HepG2 (cell line): ENCODE data around the gene EPB41L2. TPM values are rescaled to one million over a fixed set of nuclear protein-coding genes. Genes with fewer than 3 reads are reported as not detected.

ENCODE experiments used
- ATF6 ChIP-seq: sonication (generic); formaldehyde crosslinking; conservative IDR thresholded peaks from 2 replicates; pipeline ENCODE4 v1.4.0; 2020; ENCODE audit warnings: missing genetic modification reagents
- BRCA1 ChIP-seq: sonication (generic); formaldehyde crosslinking; IDR thresholded peaks from 2 replicates; pipeline ENCODE4 v1.4.0; 2020; ENCODE audit warnings: missing genetic modification reagents
- CEBPB ChIP-seq: IDR thresholded peaks from 2 replicates; pipeline ENCODE4 v1.6.1; 2011; ENCODE audit warnings: low read depth, low read length, improper control_type of control experiment, borderline replicate concordance
- CEBPG ChIP-seq: IDR thresholded peaks from 2 replicates; pipeline ENCODE4 v1.6.1; 2016
- FOXP4 ChIP-seq: sonication (generic); formaldehyde crosslinking; IDR thresholded peaks from 2 replicates; pipeline ENCODE4 v1.4.0; 2020; ENCODE audit warnings: missing genetic modification reagents
- HNF4G ChIP-seq, 2 experiments: sonication (generic) in 1 of 2; formaldehyde crosslinking in 1 of 2; IDR thresholded peaks; 2 replicates each; pipeline versions ENCODE4 v1.4.0 to v1.6.1; 2011 to 2020; ENCODE audit warnings: borderline replicate concordance in 2 of 2, low read depth in 2 of 2, mild to moderate bottlenecking in 2 of 2, low read length in 1 of 2, missing genetic modification reagents in 1 of 2, moderate library complexity in 1 of 2
- HNRNPUL1 ChIP-seq: fragments of 200-400 bp; formaldehyde crosslinking; IDR thresholded peaks from 2 replicates; pipeline ENCODE4 v1.6.1; 2017; ENCODE audit warnings: low read depth, mild to moderate bottlenecking, low read length, moderate library complexity
- ISL2 ChIP-seq: sonication (generic); formaldehyde crosslinking; IDR thresholded peaks from 2 replicates; pipeline ENCODE4 v1.5.0; 2020; ENCODE audit warnings: missing genetic modification reagents
- KAT7 ChIP-seq: IDR thresholded peaks from 2 replicates; pipeline ENCODE4 v1.6.1; 2018; ENCODE audit warnings: borderline replicate concordance, missing compliant biosample characterization
- MAF1 ChIP-seq: sonication (generic); formaldehyde crosslinking; IDR thresholded peaks from 2 replicates; pipeline ENCODE4 v1.5.0; 2020; ENCODE audit warnings: missing genetic modification reagents, borderline replicate concordance
- POLR2A ChIP-seq, 2 experiments: IDR thresholded peaks; 2 replicates each; pipeline ENCODE4 v1.6.1; 2011; ENCODE audit warnings: low read depth in 2 of 2, low read length in 2 of 2, mild to moderate bottlenecking in 1 of 2, moderate library complexity in 1 of 2; ENCODE audit not compliant: insufficient read depth in 1 of 2
- POLR2AphosphoS5 ChIP-seq: IDR thresholded peaks from 2 replicates; pipeline ENCODE4 v1.6.1; 2012; ENCODE audit warnings: low read depth, low read length
- POLR2G ChIP-seq: fragments of 200-400 bp; formaldehyde crosslinking; IDR thresholded peaks from 2 replicates; pipeline ENCODE4 v1.6.1; 2018; ENCODE audit warnings: mild to moderate bottlenecking, low read depth, low read length, moderate library complexity
- PRMT3 ChIP-seq: sonication (generic); formaldehyde crosslinking; IDR thresholded peaks from 2 replicates; pipeline ENCODE4 v1.8.1; 2022; ENCODE audit warnings: low read depth, mild to moderate bottlenecking, moderate library complexity, missing genetic modification reagents, borderline replicate concordance
- ZFP37 ChIP-seq: sonication (generic); formaldehyde crosslinking; IDR thresholded peaks from 2 replicates; pipeline ENCODE4 v1.4.0; 2020; ENCODE audit warnings: missing genetic modification reagents, borderline replicate concordance
- ZNF180 ChIP-seq: sonication (generic); formaldehyde crosslinking; IDR thresholded peaks from 2 replicates; pipeline ENCODE4 v1.4.0; 2020; ENCODE audit warnings: low read depth, missing genetic modification reagents, borderline replicate concordance
- ZNF235 ChIP-seq: sonication (generic); formaldehyde crosslinking; IDR thresholded peaks from 2 replicates; pipeline ENCODE4 v1.8.1; 2023; ENCODE audit warnings: mild to moderate bottlenecking, missing genetic modification reagents, borderline replicate concordance
- polyA plus RNA-seq, 8 experiments: library from polyadenylated mRNA; depleted of rRNA in 3 of 8; stranded (reverse) in 7 of 8; unstranded in 1 of 8; fragments of >200 nt; fragmentation: Illumina TruSeq in 4 of 8; extraction: Trizol in 4 of 8; gene quantifications; 2 replicates each; pipeline versions ENCODE4 v1.2.1 to v1.2.3, GENCODE V29; 2011 to 2016; ENCODE audit warnings: low read depth in 4 of 8, missing spikeins in 1 of 8, mixed read lengths in 1 of 8; ENCODE audit not compliant: insufficient read depth in 1 of 8
- total RNA-seq, 5 experiments: library from RNA; depleted of rRNA; stranded (reverse); fragments of >200 nt; fragmentation: Illumina TruSeq; extraction: Trizol; gene quantifications; 2 replicates each; pipeline ENCODE4 v1.2.3, GENCODE V29; 2016; ENCODE audit warnings: low read depth in 1 of 5

The EPB41L2 gene
- total and polyA plus RNA-seq, 2 of the 13 experiments (the other 11 are each of a cell fraction or from before 2014, with no cell fraction given) = 41.7 to 56.4 TPM

- TF ChIP-seq ATF6 (CRISPR knock-in tag) (no peak), PRMT3 (CRISPR knock-in tag) (0 out of 2 replicates have a peak, but pooled peaks have one; percentile 4), HNF4G (IDR thresholded peaks at IDR 0.05; ENCODE audit: borderline replicate concordance, low read depth, low read length) (no peak), HNF4G (CRISPR knock-in tag; IDR thresholded peaks at IDR 0.05; ENCODE audit: borderline replicate concordance, low read depth) (no peak), CEBPB (peak; percentile 75), KAT7 (CRISPR knock-in tag) (no peak), MAF1 (CRISPR knock-in tag) (no peak), HNRNPUL1 (no peak), FOXP4 (CRISPR knock-in tag) (no peak), POLR2G (peak; percentile 49; the same call in 1 of the 2 replicates), ZNF235 (CRISPR knock-in tag) (no peak), POLR2A (IDR thresholded peaks at IDR 0.05; ENCODE audit: insufficient read depth in 1 of 2, low read depth in 2 of 2, low read length in 2 of 2) (no peak), ISL2 (CRISPR knock-in tag) (no peak), BRCA1 (CRISPR knock-in tag) (no peak), POLR2AphosphoS5 (peak; percentile 25), ZNF180 (CRISPR knock-in tag) (no peak), ZFP37 (CRISPR knock-in tag) (no peak), CEBPG (CRISPR knock-in tag) (peak; percentile 54; the same call in 1 of the 2 replicates)
Measured at GRCh38 chr6:130837067-130837466, 226.0 kb downstream of the EPB41L2 start (continued).
